GM12873 (cell line): Measurements from ENCODE around the gene CMAS.

Experiments used
- CTCF ChIP-seq: IDR thresholded peaks from 2 replicates; pipeline ENCODE4 v1.5.1; 2012; ENCODE audit warnings: low read depth, mild to moderate bottlenecking, moderate library complexity, low read length, control low read depth; ENCODE audit not compliant: insufficient read depth; ENCODE audit errors: missing control alignments

The CMAS gene

GRCh38 chr12:22038734-22039133 is 7.3 kb upstream of the CMAS start:
- TF ChIP-seq CTCF: no peak

- no peak for TF ChIP-seq CTCF
Measured at GRCh38 chr12:22039361-22039760, 6.7 kb upstream of the CMAS start.

GRCh38 chr12:22042976-22043669 is 2.9 kb upstream of the CMAS start:
- no peak for TF ChIP-seq CTCF

- no peak for TF ChIP-seq CTCF
Measured at GRCh38 chr12:22043943-22044342, 2.1 kb upstream of the CMAS start.

GRCh38 chr12:22044391-22044790 is 1.6 kb upstream of the CMAS start:
- no peak for TF ChIP-seq CTCF

- TF ChIP-seq CTCF: no peak
Measured at GRCh38 chr12:22046968-22047390, 961 bp downstream of the CMAS start.

GRCh38 chr12:22047494-22047893 is 1.5 kb downstream of the CMAS start:
- no peak for TF ChIP-seq CTCF
